Measurements from ENCODE around the gene CST9. TPM values are rescaled to one million over a fixed set of nuclear protein-coding genes. Genes with fewer than 3 reads are reported as not detected.

Gene CST9
- polyA plus RNA-seq, 2 of the 4 experiments (the other 2 are of a cell fraction) = not detected

GRCh38 chr20:23629017-23629541 is 23.4 kb upstream of the CST9 start:
- H3K9me3 ChIP-seq = 0 out of 3 replicates have a peak, but pooled peaks cover 5% of the 10 kb centered on the region
- peak overlapping the region; percentile 36 for H3K4me2 ChIP-seq
- H3K4me1 ChIP-seq = peaks cover 27% of the 10 kb centered on the region
- ChIA-PET POLR2A (interaction anchor here (1.2 kb wide), 1 partner anchor 8 kb away, joined by 12 read pairs; the partner anchor contains the start of gene CST3), CTCF (interaction anchor here (0.9 to 2.1 kb wide), 3 partner anchors 22 to 187 kb away, joined by 4 to 9 read pairs (median 6); no protein-coding TSS in a partner anchor)
- no peak overlapping the region for H3K4me3 ChIP-seq
- ATAC-seq (peak; percentile 82 to 89), FAIRE-seq (peak; percentile 18), DNase-seq (ENCODE audit: low read depth in 1 of 2, low spot score in 1 of 2) (peak; percentile 68 to 83)
- H3K27ac ChIP-seq = peak overlapping the region in 1 of 2 experiments; percentile 58; a peak in 3 of 6 replicates
- 37% methylated on average over 7 of the region's 7 CpGs for WGBS (ENCODE audit: missing lambda C conversion rate)
- TF ChIP-seq MYC (IDR thresholded peaks at IDR 0.05; ENCODE audit: borderline replicate concordance, low read length) = no peak
- no peak for TF ChIP-seq ZC3H11A (IDR thresholded peaks at IDR 0.05)
- no peak for TF ChIP-seq RNF2 (IDR thresholded peaks at IDR 0.05; ENCODE audit: borderline replicate concordance, low read depth)
- TF ChIP-seq HEYL (CRISPR knock-in tag; IDR thresholded peaks at IDR 0.05) = no peak
- no peak for TF ChIP-seq POLR2AphosphoS2 (conservative IDR thresholded peaks at IDR 0.05; ENCODE audit: low read length)
- TF ChIP-seq, protein P1, sequence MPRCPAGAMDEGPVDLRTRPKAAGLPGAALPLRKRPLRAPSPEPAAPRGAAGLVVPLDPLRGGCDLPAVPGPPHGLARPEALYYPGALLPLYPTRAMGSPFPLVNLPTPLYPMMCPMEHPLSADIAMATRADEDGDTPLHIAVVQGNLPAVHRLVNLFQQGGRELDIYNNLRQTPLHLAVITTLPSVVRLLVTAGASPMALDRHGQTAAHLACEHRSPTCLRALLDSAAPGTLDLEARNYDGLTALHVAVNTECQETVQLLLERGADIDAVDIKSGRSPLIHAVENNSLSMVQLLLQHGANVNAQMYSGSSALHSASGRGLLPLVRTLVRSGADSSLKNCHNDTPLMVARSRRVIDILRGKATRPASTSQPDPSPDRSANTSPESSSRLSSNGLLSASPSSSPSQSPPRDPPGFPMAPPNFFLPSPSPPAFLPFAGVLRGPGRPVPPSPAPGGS (IDR thresholded peaks at IDR 0.05) = no peak
- TF ChIP-seq, protein P2, sequence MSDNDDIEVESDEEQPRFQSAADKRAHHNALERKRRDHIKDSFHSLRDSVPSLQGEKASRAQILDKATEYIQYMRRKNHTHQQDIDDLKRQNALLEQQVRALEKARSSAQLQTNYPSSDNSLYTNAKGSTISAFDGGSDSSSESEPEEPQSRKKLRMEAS (IDR thresholded peaks at IDR 0.05) = peak; percentile 55; the same call in 1 of the 2 replicates
- TF ChIP-seq EHMT2 (IDR thresholded peaks at IDR 0.05; ENCODE audit: low read depth) = no peak
- no peak for TF ChIP-seq KDM1A (IDR thresholded peaks at IDR 0.05; ENCODE audit: low read depth)
- TF ChIP-seq, protein P3, sequence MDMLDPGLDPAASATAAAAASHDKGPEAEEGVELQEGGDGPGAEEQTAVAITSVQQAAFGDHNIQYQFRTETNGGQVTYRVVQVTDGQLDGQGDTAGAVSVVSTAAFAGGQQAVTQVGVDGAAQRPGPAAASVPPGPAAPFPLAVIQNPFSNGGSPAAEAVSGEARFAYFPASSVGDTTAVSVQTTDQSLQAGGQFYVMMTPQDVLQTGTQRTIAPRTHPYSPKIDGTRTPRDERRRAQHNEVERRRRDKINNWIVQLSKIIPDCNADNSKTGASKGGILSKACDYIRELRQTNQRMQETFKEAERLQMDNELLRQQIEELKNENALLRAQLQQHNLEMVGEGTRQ (IDR thresholded peaks at IDR 0.05) = peak; percentile 59; the same call in 1 of the 2 replicates
- TF ChIP-seq, protein P4, sequence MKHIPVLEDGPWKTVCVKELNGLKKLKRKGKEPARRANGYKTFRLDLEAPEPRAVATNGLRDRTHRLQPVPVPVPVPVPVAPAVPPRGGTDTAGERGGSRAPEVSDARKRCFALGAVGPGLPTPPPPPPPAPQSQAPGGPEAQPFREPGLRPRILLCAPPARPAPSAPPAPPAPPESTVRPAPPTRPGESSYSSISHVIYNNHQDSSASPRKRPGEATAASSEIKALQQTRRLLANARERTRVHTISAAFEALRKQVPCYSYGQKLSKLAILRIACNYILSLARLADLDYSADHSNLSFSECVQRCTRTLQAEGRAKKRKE (CRISPR knock-in tag; IDR thresholded peaks at IDR 0.05; ENCODE audit: low read depth) = no peak
- TF ChIP-seq RCOR1 (IDR thresholded peaks at IDR 0.05; ENCODE audit: low read depth, low read length) = no peak
- TF ChIP-seq CHD2 (IDR thresholded peaks at IDR 0.05; ENCODE audit: low read length, partially characterized antibody) = peak; percentile 26
- no peak for TF ChIP-seq FOSL2 (IDR thresholded peaks at IDR 0.05)
- TF ChIP-seq FOSL2 (CRISPR knock-in tag; IDR thresholded peaks at IDR 0.05) = peak; percentile 70
- 0 out of 2 replicates have a peak, but pooled peaks have one; percentile 15 for TF ChIP-seq FOXS1 (CRISPR knock-in tag; IDR thresholded peaks at IDR 0.05)
- no peak for TF ChIP-seq SMC3 (IDR thresholded peaks at IDR 0.05)
- no peak for TF ChIP-seq TFCP2L1 (CRISPR knock-in tag; IDR thresholded peaks at IDR 0.05)
- TF ChIP-seq E2F6 (IDR thresholded peaks at IDR 0.05; ENCODE audit: borderline replicate concordance, low read depth) = 0 out of 2 replicates have a peak, but pooled peaks have one; percentile 10
- TF ChIP-seq GATA3 (IDR thresholded peaks at IDR 0.05; ENCODE audit: borderline replicate concordance) = no peak
- TF ChIP-seq NR3C1 (IDR thresholded peaks at IDR 0.05) = no peak
- TF ChIP-seq POLR2A (IDR thresholded peaks at IDR 0.05; ENCODE audit: low read length) = no peak
- TF ChIP-seq FOSB (CRISPR knock-in tag; IDR thresholded peaks at IDR 0.05) = no peak
- no peak for TF ChIP-seq RARB (CRISPR knock-in tag; IDR thresholded peaks at IDR 0.05)
- TF ChIP-seq RAD21 (conservative IDR thresholded peaks at IDR 0.05 in 1 of 2, IDR thresholded peaks at IDR 0.05 in 1 of 2) = no peak
- TF ChIP-seq, protein P5, sequence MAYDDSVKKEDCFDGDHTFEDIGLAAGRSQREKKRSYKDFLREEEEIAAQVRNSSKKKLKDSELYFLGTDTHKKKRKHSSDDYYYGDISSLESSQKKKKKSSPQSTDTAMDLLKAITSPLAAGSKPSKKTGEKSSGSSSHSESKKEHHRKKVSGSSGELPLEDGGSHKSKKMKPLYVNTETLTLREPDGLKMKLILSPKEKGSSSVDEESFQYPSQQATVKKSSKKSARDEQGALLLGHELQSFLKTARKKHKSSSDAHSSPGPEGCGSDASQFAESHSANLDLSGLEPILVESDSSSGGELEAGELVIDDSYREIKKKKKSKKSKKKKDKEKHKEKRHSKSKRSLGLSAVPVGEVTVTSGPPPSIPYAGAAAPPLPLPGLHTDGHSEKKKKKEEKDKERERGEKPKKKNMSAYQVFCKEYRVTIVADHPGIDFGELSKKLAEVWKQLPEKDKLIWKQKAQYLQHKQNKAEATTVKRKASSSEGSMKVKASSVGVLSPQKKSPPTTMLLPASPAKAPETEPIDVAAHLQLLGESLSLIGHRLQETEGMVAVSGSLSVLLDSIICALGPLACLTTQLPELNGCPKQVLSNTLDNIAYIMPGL (CRISPR knock-in tag; IDR thresholded peaks at IDR 0.05; ENCODE audit: borderline replicate concordance) = no peak
- no peak for TF ChIP-seq BHLHE40 (IDR thresholded peaks at IDR 0.05; ENCODE audit: low read depth, low read length)
- no peak for TF ChIP-seq CBX2 (IDR thresholded peaks at IDR 0.05; ENCODE audit: borderline replicate concordance, low read depth)
- TF ChIP-seq PBX3 (IDR thresholded peaks at IDR 0.05) = no peak
- no peak for TF ChIP-seq SREBF2 (IDR thresholded peaks at IDR 0.05)

All from A549 (cell line).